Measurements from ENCODE around the gene SERINC5. TPM values are rescaled to one million over a fixed set of nuclear protein-coding genes. Genes with fewer than 3 reads are reported as not detected.

Gene SERINC5
- total and polyA plus RNA-seq, 2 donors (not counting 3 experiments of a cell fraction or from before 2014, with no cell fraction given): 3.2 to 10.1 TPM

- no peak for DNase-seq (ENCODE audit: low read depth, low spot score)
- Histone ChIP-seq H3K27me3 (ENCODE audit: control insufficient read depth in 2 of 2, insufficient read depth in 2 of 2, low read length in 2 of 2) (no peaks in the 10 kb centered on the region), H3K79me2 (ENCODE audit: control insufficient read depth, insufficient read depth, low read length) (no peaks in the 10 kb centered on the region), H3K27ac (ENCODE audit: insufficient read depth, low read depth, low read length) (no peak overlapping the region), H3K9me3 (replicated peaks; ENCODE audit: control insufficient read depth, insufficient read depth, low read length) (no peaks in the 10 kb centered on the region), H3K4me3 (replicated peaks in 1 of 3; ENCODE audit: insufficient read depth in 1 of 3, low read depth in 1 of 3, low read length in 3 of 3) (no peak overlapping the region), H3K36me3 (ENCODE audit: control insufficient read depth in 2 of 2, extremely low read depth in 1 of 2, insufficient read depth in 2 of 2, low read length in 2 of 2) (no peaks in the 10 kb centered on the region), H4K20me1 (replicated peaks; ENCODE audit: control insufficient read depth, extremely low read depth, insufficient read depth, low read length) (no peaks in the 10 kb centered on the region), H3K4me2 (ENCODE audit: insufficient read depth, low read length) (no peak overlapping the region), H3K4me1 (ENCODE audit: control insufficient read depth, extremely low read depth, insufficient read depth, low read length) (no peaks in the 10 kb centered on the region), H2AFZ (ENCODE audit: low read depth, low read length) (no peak overlapping the region), H3K9me1 (replicated peaks; ENCODE audit: control insufficient read depth, extremely low read depth, insufficient read depth, low read length) (no peaks in the 10 kb centered on the region), H3K9ac (replicated peaks; ENCODE audit: extremely low read depth, insufficient read depth, low read length) (no peak overlapping the region)
- BruUV-seq (replicated peaks): no TSS peak
- TF ChIP-seq JUN (IDR thresholded peaks at IDR 0.05; ENCODE audit: borderline replicate concordance, insufficient read depth, insufficient read length, low read depth) (no peak), EZH2 (IDR thresholded peaks at IDR 0.05; ENCODE audit: borderline replicate concordance, low read depth, low read length, severe bottlenecking) (no peak), MYC (IDR thresholded peaks at IDR 0.05; ENCODE audit: low read depth, low read length) (no peak), POLR2A (IDR thresholded peaks at IDR 0.05; ENCODE audit: low read depth, low read length) (no peak)
- ChIA-PET CTCF (no interaction called here), POLR2A (no interaction called here)
- no peak for FAIRE-seq
- intact Hi-C loops (cut with micrococcal nuclease) (no loop called here), dilution Hi-C loops (cut with MboI; ENCODE audit: extremely low pct_ligation_motif_present, low sequenced_read_pairs) (no loop called here)
Observed at GRCh38 chr5:80223561-80223960, 32.3 kb downstream of the SERINC5 start.

GRCh38 chr5:80220245-80220897, 35.5 kb downstream of the SERINC5 start:
- ChIA-PET POLR2A (no interaction called here), CTCF (no interaction called here)
- Histone ChIP-seq H3K27ac (ENCODE audit: insufficient read depth, low read depth, low read length) (no peak overlapping the region), H3K9me3 (replicated peaks; ENCODE audit: control insufficient read depth, insufficient read depth, low read length) (no peaks in the 10 kb centered on the region), H3K36me3 (ENCODE audit: control insufficient read depth in 2 of 2, extremely low read depth in 1 of 2, insufficient read depth in 2 of 2, low read length in 2 of 2) (no peaks in the 10 kb centered on the region), H3K9ac (replicated peaks; ENCODE audit: extremely low read depth, insufficient read depth, low read length) (no peak overlapping the region), H3K4me1 (ENCODE audit: control insufficient read depth, extremely low read depth, insufficient read depth, low read length) (no peaks in the 10 kb centered on the region), H3K4me2 (ENCODE audit: insufficient read depth, low read length) (no peak overlapping the region), H3K79me2 (ENCODE audit: control insufficient read depth, insufficient read depth, low read length) (no peaks in the 10 kb centered on the region), H4K20me1 (replicated peaks; ENCODE audit: control insufficient read depth, extremely low read depth, insufficient read depth, low read length) (no peaks in the 10 kb centered on the region), H3K9me1 (replicated peaks; ENCODE audit: control insufficient read depth, extremely low read depth, insufficient read depth, low read length) (no peaks in the 10 kb centered on the region), H3K27me3 (ENCODE audit: control insufficient read depth in 2 of 2, insufficient read depth in 2 of 2, low read length in 2 of 2) (no peaks in the 10 kb centered on the region), H3K4me3 (replicated peaks in 1 of 3; ENCODE audit: insufficient read depth in 1 of 3, low read depth in 1 of 3, low read length in 3 of 3) (no peak overlapping the region), H2AFZ (ENCODE audit: low read depth, low read length) (no peak overlapping the region)
- DNase-seq (ENCODE audit: low read depth, low spot score): peak; percentile 30
- no TSS peak for BruUV-seq (replicated peaks)
- intact Hi-C loops (cut with micrococcal nuclease): no loop called here
- TF ChIP-seq MAX (IDR thresholded peaks at IDR 0.05; ENCODE audit: insufficient read depth, insufficient read length): no peak
- no peak for TF ChIP-seq EZH2 (IDR thresholded peaks at IDR 0.05; ENCODE audit: borderline replicate concordance, low read depth, low read length, severe bottlenecking)
- no peak for TF ChIP-seq CTCF (IDR thresholded peaks at IDR 0.05; ENCODE audit: extremely low read depth in 1 of 2, insufficient read depth in 1 of 2, low read depth in 1 of 2, low read length in 2 of 2)
- TF ChIP-seq POLR2A (IDR thresholded peaks at IDR 0.05; ENCODE audit: low read depth, low read length): no peak
- TF ChIP-seq JUN (IDR thresholded peaks at IDR 0.05; ENCODE audit: borderline replicate concordance, insufficient read depth, insufficient read length, low read depth): no peak
- no peak for TF ChIP-seq POLR2AphosphoS5 (IDR thresholded peaks at IDR 0.05; ENCODE audit: insufficient read depth, low read depth, low read length)
- no peak for TF ChIP-seq FOS (IDR thresholded peaks at IDR 0.05; ENCODE audit: borderline replicate concordance, insufficient read depth, low read length)
- TF ChIP-seq MYC (IDR thresholded peaks at IDR 0.05; ENCODE audit: low read depth, low read length): no peak
- TF ChIP-seq GATA2 (IDR thresholded peaks at IDR 0.05; ENCODE audit: insufficient read depth, insufficient read length, low read depth, low read length): no peak
- dilution Hi-C loops (cut with MboI; ENCODE audit: extremely low pct_ligation_motif_present, low sequenced_read_pairs): no loop called here
- FAIRE-seq: no peak

Measured in endothelial cell of umbilical vein (primary cell).